AG04449 (cell line): ENCODE measurements around the gene KY.

ENCODE experiments used
- CTCF ChIA-PET: fragments of 350-600 bp; formaldehyde crosslinking; extraction: SDS; loops from one replicate; lab custom pipeline; 2021; ENCODE audit warnings: antibody characterized with exemption; lab: Yijun Ruan, JAX
- POLR2A ChIA-PET: fragments of 400-600, 350-600 bp; formaldehyde crosslinking; extraction: SDS; loops from one replicate; lab custom pipeline; 2020; ENCODE audit warnings: antibody characterized with exemption, inconsistent platforms; lab: Yijun Ruan, JAX
- DNase-seq: peaks from one replicate; pipeline ENCODE4 v3.0.0-alpha.2; 2010; ENCODE audit warnings: low read depth, low spot score
- H3K4me3 ChIP-seq: 2 replicates; pipeline ENCODE4 v1.5.1; 2011; ENCODE audit warnings: low read depth, mild to moderate bottlenecking, control low read depth, low read length
- CTCF ChIP-seq: IDR thresholded peaks from one replicate; pipeline ENCODE4 v1.5.1; 2011; ENCODE audit warnings: mild to moderate bottlenecking, moderate library complexity, low read length, control low read depth, inconsistent platforms; ENCODE audit not compliant: insufficient read depth; ENCODE audit errors: missing control alignments

Gene KY

GRCh38 chr3:134617608-134618477 lies 33.0 kb downstream of the KY start:
- no peak overlapping the region for H3K4me3 ChIP-seq
- DNase-seq: no peak
- TF ChIP-seq CTCF: no peak
- CTCF ChIA-PET: interaction anchor here (1.3 to 2.4 kb wide), 4 partner anchors 11 to 23 kb away, joined by 3 to 14 read pairs (median 4); no protein-coding TSS in a partner anchor
- POLR2A ChIA-PET: no interaction called here

- ChIA-PET CTCF (interaction anchor here (0.8 to 2.4 kb wide), 4 partner anchors 12 to 24 kb away, joined by 3 to 14 read pairs (median 4); no protein-coding TSS in a partner anchor), POLR2A (no interaction called here)
- DNase-seq: no peak
- no peak overlapping the region for H3K4me3 ChIP-seq
- TF ChIP-seq CTCF: no peak
These were observed 35.1 kb downstream of the KY start for GRCh38 chr3:134615743-134616142.

GRCh38 chr3:134614955-134615354 lies 35.9 kb downstream of the KY start:
- TF ChIP-seq CTCF: no peak
- POLR2A ChIA-PET: interaction anchor here (0.6 kb wide), 1 partner anchor 353 kb away, joined by 3 read pairs; no protein-coding TSS in a partner anchor
- DNase-seq: no peak
- CTCF ChIA-PET: interaction anchor here (0.7 to 1.2 kb wide), 4 partner anchors 13 to 139 kb away, joined by 3 to 4 read pairs (median 3); no protein-coding TSS in a partner anchor
- H3K4me3 ChIP-seq: no peak overlapping the region

GRCh38 chr3:134613006-134613520 lies 37.8 kb downstream of the KY start:
- no peak for TF ChIP-seq CTCF
- no peak overlapping the region for H3K4me3 ChIP-seq
- ChIA-PET CTCF (interaction anchor here (1.1 to 2.6 kb wide), 4 partner anchors 12 to 142 kb away, joined by 3 to 16 read pairs (median 5); no protein-coding TSS in a partner anchor), POLR2A (no interaction called here)
- DNase-seq: no peak

GRCh38 chr3:134611516-134611915 lies 39.3 kb downstream of the KY start:
- CTCF ChIA-PET: interaction anchor here (1.7 to 2.6 kb wide), 2 partner anchors 11 to 143 kb away, joined by 5 to 16 read pairs; no protein-coding TSS in a partner anchor
- TF ChIP-seq CTCF: no peak

More at GRCh38 chr3:134611516-134611915, 39.3 kb downstream of the KY start:
- no peak for DNase-seq
- POLR2A ChIA-PET: no interaction called here
- H3K4me3 ChIP-seq: no peak overlapping the region
